ENCODE results near the gene PSME2. TPM values are rescaled to one million over a fixed set of nuclear protein-coding genes. Genes with fewer than 3 reads are reported as not detected.

PSME2 gene
- total and polyA plus RNA-seq, 2 of the 13 experiments (the other 11 are each of a cell fraction or from before 2014, with no cell fraction given), result 332 to 716 TPM

DNA sequence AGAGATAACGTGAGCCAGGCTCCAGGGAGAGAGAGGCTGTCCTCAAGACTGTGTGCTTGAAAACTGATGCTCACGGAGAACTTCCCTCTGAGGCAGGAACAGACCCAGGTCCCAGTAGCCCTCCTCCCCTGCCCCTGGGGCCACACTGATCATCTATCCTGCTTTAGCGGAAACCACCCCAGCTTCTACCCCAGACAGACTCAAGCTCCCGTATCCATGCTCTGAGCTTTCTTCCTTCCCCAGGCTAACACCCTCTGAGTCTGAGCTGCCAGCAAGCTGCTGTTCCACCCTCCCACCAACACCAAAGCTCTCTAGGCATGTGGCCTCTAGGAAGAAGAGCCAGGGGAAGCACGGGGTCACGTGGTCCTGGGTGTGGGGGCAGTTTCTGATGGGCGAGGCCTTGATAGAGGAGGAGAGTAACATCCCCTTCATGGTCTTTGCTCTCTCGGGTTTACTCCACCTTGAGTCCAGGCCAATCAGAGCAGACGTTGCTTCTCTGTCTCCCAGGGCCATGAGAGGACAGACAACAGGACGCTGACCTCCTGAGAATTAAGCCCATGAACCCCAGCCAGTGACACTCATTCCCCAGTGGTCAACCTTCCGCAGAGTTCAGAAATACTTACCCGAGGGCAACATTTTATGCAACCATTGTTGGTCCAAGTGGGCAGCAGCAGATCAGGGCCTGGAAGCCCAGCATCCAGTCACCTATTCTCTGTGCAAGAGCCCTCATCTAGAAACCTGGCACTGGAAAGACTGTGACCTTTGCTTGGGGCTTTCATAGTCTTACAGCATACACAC is 50.9 kb downstream of the PSME2 start (continued):
- TF ChIP-seq ZNF138 (CRISPR knock-in tag; IDR thresholded peaks at IDR 0.05; ENCODE audit: low read depth) (no peak; the same call in none of the 2 replicates), YEATS4 (CRISPR knock-in tag; IDR thresholded peaks at IDR 0.05; ENCODE audit: borderline replicate concordance) (peak; percentile 97), ZNF562 (CRISPR knock-in tag; IDR thresholded peaks at IDR 0.05; ENCODE audit: borderline replicate concordance) (no peak), SIX4 (CRISPR knock-in tag; IDR thresholded peaks at IDR 0.05) (peak; percentile 85; the same call in 1 of the 2 replicates), YY1 (IDR thresholded peaks at IDR 0.05; ENCODE audit: insufficient read depth, insufficient replicate concordance, low read depth, low read length) (peak; percentile 77), NRL (CRISPR knock-in tag; IDR thresholded peaks at IDR 0.05; ENCODE audit: borderline replicate concordance) (no peak), PHF21A (CRISPR knock-in tag; IDR thresholded peaks at IDR 0.05) (no peak), GATAD2A (CRISPR knock-in tag; IDR thresholded peaks at IDR 0.05) (peak; percentile 94), ZNF674 (CRISPR knock-in tag; IDR thresholded peaks at IDR 0.05; ENCODE audit: low read depth) (no peak), SMAD9 (CRISPR knock-in tag; IDR thresholded peaks at IDR 0.05) (peak; percentile 94; the same call in 1 of the 2 replicates), ZNF205 (CRISPR knock-in tag; IDR thresholded peaks at IDR 0.05) (peak; percentile 97), CHCHD3 (CRISPR knock-in tag; IDR thresholded peaks at IDR 0.05) (peak; percentile 95; the same call in 1 of the 2 replicates)
- TF ChIP-seq, protein P1, sequence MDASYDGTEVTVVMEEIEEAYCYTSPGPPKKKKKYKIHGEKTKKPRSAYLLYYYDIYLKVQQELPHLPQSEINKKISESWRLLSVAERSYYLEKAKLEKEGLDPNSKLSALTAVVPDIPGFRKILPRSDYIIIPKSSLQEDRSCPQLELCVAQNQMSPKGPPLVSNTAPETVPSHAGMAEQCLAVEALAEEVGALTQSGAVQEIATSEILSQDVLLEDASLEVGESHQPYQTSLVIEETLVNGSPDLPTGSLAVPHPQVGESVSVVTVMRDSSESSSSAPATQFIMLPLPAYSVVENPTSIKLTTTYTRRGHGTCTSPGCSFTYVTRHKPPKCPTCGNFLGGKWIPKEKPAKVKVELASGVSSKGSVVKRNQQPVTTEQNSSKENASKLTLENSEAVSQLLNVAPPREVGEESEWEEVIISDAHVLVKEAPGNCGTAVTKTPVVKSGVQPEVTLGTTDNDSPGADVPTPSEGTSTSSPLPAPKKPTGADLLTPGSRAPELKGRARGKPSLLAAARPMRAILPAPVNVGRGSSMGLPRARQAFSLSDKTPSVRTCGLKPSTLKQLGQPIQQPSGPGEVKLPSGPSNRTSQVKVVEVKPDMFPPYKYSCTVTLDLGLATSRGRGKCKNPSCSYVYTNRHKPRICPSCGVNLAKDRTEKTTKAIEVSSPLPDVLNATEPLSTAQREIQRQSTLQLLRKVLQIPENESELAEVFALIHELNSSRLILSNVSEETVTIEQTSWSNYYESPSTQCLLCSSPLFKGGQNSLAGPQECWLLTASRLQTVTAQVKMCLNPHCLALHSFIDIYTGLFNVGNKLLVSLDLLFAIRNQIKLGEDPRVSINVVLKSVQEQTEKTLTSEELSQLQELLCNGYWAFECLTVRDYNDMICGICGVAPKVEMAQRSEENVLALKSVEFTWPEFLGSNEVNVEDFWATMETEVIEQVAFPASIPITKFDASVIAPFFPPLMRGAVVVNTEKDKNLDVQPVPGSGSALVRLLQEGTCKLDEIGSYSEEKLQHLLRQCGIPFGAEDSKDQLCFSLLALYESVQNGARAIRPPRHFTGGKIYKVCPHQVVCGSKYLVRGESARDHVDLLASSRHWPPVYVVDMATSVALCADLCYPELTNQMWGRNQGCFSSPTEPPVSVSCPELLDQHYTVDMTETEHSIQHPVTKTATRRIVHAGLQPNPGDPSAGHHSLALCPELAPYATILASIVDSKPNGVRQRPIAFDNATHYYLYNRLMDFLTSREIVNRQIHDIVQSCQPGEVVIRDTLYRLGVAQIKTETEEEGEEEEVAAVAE (CRISPR knock-in tag; IDR thresholded peaks at IDR 0.05; ENCODE audit: borderline replicate concordance), result peak; percentile 100
- TF ChIP-seq, protein P2, sequence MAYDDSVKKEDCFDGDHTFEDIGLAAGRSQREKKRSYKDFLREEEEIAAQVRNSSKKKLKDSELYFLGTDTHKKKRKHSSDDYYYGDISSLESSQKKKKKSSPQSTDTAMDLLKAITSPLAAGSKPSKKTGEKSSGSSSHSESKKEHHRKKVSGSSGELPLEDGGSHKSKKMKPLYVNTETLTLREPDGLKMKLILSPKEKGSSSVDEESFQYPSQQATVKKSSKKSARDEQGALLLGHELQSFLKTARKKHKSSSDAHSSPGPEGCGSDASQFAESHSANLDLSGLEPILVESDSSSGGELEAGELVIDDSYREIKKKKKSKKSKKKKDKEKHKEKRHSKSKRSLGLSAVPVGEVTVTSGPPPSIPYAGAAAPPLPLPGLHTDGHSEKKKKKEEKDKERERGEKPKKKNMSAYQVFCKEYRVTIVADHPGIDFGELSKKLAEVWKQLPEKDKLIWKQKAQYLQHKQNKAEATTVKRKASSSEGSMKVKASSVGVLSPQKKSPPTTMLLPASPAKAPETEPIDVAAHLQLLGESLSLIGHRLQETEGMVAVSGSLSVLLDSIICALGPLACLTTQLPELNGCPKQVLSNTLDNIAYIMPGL (CRISPR knock-in tag; IDR thresholded peaks at IDR 0.05; ENCODE audit: borderline replicate concordance in 1 of 2, low read depth in 1 of 2), result peak; percentile 91 to 99
- TF ChIP-seq, protein P3, sequence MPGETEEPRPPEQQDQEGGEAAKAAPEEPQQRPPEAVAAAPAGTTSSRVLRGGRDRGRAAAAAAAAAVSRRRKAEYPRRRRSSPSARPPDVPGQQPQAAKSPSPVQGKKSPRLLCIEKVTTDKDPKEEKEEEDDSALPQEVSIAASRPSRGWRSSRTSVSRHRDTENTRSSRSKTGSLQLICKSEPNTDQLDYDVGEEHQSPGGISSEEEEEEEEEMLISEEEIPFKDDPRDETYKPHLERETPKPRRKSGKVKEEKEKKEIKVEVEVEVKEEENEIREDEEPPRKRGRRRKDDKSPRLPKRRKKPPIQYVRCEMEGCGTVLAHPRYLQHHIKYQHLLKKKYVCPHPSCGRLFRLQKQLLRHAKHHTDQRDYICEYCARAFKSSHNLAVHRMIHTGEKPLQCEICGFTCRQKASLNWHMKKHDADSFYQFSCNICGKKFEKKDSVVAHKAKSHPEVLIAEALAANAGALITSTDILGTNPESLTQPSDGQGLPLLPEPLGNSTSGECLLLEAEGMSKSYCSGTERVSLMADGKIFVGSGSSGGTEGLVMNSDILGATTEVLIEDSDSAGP (CRISPR knock-in tag; IDR thresholded peaks at IDR 0.05; ENCODE audit: borderline replicate concordance), result no peak
- TF ChIP-seq, protein P4, sequence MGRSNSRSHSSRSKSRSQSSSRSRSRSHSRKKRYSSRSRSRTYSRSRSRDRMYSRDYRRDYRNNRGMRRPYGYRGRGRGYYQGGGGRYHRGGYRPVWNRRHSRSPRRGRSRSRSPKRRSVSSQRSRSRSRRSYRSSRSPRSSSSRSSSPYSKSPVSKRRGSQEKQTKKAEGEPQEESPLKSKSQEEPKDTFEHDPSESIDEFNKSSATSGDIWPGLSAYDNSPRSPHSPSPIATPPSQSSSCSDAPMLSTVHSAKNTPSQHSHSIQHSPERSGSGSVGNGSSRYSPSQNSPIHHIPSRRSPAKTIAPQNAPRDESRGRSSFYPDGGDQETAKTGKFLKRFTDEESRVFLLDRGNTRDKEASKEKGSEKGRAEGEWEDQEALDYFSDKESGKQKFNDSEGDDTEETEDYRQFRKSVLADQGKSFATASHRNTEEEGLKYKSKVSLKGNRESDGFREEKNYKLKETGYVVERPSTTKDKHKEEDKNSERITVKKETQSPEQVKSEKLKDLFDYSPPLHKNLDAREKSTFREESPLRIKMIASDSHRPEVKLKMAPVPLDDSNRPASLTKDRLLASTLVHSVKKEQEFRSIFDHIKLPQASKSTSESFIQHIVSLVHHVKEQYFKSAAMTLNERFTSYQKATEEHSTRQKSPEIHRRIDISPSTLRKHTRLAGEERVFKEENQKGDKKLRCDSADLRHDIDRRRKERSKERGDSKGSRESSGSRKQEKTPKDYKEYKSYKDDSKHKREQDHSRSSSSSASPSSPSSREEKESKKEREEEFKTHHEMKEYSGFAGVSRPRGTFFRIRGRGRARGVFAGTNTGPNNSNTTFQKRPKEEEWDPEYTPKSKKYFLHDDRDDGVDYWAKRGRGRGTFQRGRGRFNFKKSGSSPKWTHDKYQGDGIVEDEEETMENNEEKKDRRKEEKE (IDR thresholded peaks at IDR 0.05), result no peak
